H7 (cell line): ENCODE data around the gene FNDC3B. TPM values are rescaled to one million over a fixed set of nuclear protein-coding genes. Genes with fewer than 3 reads are reported as not detected.
"Not testable (repeated sequence)": the region's sequence is repeated elsewhere in the genome, so short reads cannot be mapped to it uniquely, and the experiment has no call there.

Source experiments
- DNase-seq: peaks from one replicate; pipeline ENCODE4 v3.0.0; 2012
- H3K27me3 ChIP-seq: 2 replicates; pipeline ENCODE4 v1.6.0; 2011; ENCODE audit warnings: mild to moderate bottlenecking, low read length; ENCODE audit not compliant: control insufficient read depth, insufficient read depth
- H3K36me3 ChIP-seq: replicated peaks from 2 replicates; pipeline ENCODE4 v1.5.1; 2011; ENCODE audit warnings: low read length; ENCODE audit not compliant: control insufficient read depth, insufficient read depth
- H3K4me3 ChIP-seq: 2 replicates; pipeline ENCODE4 v1.5.1; 2011; ENCODE audit warnings: low read depth, mild to moderate bottlenecking, control low read depth, low read length, moderate library complexity; ENCODE audit not compliant: insufficient read depth
- total RNA-seq: library from RNA; depleted of rRNA; stranded (reverse); fragments of >200 nt; shearing (Covaris generic); gene quantifications from 2 replicates; pipeline ENCODE4 v1.2.3, GENCODE V29; 2014; rRNA removed

Gene FNDC3B
- total RNA-seq = 24.2 and 28.7 TPM in 2 replicates

DNA sequence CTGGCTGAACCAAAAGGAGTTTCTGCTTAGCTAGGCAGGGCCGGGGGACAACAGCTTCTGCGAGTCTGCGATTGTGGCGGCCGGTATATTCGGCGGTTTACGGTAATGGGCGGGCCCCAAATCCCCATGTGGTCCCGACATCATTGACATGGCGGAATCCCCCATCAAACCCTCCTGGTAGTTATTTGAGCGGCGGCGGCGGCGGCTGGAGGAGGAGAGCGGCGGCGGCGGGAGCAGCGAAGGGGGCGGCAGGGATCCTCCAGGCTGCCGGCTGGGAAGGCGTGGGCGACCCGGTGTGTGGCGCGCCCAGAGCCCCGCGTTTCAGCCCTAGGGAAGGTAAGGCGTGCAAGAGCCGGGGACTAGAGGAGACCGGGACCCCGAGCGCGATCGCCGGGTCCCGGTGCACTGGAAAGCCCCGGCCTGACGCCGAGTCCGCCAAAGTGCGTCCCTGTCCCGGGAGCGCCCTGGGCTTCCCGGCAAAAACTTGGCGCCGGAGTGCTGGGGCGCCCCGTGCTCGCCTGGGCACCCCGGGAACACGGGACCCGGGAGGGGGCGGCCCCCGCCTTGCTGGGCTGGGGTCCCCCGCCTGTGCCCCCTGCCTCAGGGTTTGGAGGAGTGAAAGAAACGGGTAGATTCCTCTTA, at the start of gene FNDC3B:
FNDC3B (plus strand) TSS at position 143 of the 642 bp plus-strand sequence. CDS start 72,902 bp downstream, outside the sequence.
- Histone ChIP-seq H3K4me3 (peak within 1 kb of the TSS; percentile 97), H3K27me3 (no peaks in the 10 kb centered on the region), H3K36me3 (no peaks in the 10 kb centered on the region)
- peak; percentile 84 for DNase-seq

DNA sequence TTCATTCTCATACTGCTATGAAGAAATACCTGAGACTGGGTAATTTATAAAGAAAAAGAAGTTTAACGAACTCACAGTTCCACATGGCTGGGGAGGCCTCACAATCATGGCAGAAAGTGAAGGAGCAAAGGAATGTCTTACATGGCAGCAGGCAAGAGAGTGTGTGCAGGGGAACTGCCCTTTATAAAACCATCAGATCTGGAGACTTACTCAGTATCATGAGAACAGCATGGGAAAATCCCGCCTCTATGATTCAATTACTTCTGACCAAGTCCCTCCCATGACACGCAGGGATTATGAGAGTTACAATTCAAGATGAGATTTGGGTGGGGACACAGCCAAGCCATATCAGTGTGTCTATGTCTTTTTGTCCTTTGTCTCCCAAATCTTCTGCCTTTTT, 49.1 kb upstream of the FNDC3B start:
- H3K36me3 ChIP-seq, DNase-seq, H3K27me3 ChIP-seq, H3K4me3 ChIP-seq: not testable (repeated sequence)

DNA sequence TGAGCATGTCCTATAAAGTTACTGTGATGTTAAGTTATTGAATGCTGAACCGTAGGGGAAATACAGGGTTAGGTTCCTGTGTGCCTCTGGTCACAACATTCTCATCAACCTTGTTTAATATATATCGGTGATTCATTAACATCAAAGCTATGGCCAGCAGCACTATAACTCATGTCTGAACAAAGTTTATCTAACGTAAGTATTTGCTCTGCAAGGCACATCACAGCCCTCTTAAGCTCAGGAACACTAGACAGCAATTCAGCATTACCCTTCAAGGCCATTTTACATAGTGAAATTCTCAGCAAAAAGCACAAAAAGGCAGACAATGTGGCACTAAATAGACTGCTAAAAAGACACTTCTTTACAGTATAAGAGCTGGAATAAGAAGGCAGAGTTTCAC, 48.2 kb upstream of the FNDC3B start:
- no peak overlapping the region for H3K4me3 ChIP-seq
- H3K36me3 ChIP-seq = no peaks in the 10 kb centered on the region
- H3K27me3 ChIP-seq = no peaks in the 10 kb centered on the region
- DNase-seq = no peak

DNA sequence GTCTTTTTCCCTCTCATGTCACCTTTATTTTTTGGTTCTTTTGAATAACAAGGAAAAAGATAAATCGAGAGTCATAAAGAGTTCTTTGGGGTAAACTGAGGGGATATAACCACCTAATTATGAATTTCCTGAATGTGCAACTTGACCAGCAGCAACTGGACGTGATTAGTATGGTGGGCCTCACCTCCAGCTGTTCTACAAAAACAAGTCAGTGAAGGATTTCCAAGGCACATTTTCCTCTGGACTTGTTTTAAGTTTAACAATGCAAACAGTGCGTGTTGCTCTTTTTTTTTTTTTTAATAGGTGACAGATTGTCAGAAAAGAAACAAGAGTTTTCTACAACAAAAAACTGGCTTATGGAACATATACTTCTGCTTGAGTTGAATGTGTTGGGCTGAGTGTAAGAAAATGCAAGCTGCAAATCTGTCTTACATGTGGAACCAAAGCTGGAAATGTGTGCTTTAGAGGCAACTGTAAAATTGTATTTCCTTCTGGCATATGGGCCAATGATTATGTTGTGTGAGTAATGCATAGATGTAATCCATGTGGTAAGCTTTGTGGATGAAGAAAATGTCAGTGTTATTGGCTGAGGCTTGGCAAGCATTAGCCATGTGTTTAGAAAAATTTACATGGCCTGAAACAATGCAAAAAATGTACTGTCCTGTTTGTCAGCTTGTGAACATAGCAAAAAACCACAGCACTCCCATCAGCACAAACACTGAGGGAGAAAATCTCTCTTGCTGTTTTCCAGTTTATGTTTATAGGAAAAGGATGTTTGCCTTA, 44.5 kb upstream of the FNDC3B start:
- no peaks in the 10 kb centered on the region for H3K36me3 ChIP-seq
- DNase-seq = no peak

GRCh38 chr3:171995486-171995885, 43.9 kb upstream of the FNDC3B start:
- Histone ChIP-seq H3K4me3 (no peak overlapping the region), H3K27me3 (no peaks in the 10 kb centered on the region), H3K36me3 (no peaks in the 10 kb centered on the region)
- no peak for DNase-seq

More for the DNA sequence above, 44.5 kb upstream of the FNDC3B start:
- Histone ChIP-seq H3K27me3 (no peaks in the 10 kb centered on the region), H3K4me3 (no peak overlapping the region)

DNA sequence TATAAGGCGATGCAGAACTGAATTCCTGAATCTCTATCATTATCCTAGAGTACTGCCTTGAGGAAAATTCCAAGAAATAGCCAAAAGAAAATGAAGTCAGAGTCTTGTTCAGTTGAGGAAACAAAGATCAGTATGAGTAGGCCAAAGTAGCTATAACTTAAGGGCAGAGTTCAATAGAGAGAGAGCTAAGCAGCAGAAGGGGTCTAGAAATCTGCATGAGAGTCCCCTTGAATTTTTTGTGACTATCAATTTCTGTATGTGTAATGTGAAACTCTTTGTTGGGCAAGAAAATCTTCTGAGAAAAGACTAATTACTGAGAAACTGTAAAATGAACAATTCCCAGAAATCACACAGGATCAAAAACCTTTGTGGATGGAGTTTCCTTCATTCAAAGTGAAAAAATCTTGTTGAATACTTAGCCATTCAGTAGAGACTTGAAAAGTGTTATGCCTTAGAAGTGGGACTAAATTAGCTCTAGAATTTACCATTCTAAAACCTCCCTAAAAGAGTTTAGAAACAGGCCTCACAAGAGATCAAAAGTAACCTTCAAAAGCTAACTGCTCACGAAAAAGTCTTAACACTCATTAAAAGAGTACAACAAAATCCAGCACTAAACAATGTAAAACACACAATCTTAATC, 43.1 kb upstream of the FNDC3B start:
- no peak for DNase-seq
- no peaks in the 10 kb centered on the region for H3K27me3 ChIP-seq
- H3K4me3 ChIP-seq = no peak overlapping the region
- no peaks in the 10 kb centered on the region for H3K36me3 ChIP-seq

- not testable (repeated sequence) for H3K4me3 ChIP-seq, DNase-seq, H3K27me3 ChIP-seq, H3K36me3 ChIP-seq
Observed at GRCh38 chr3:171998731-171999130, 40.6 kb upstream of the FNDC3B start.

DNA sequence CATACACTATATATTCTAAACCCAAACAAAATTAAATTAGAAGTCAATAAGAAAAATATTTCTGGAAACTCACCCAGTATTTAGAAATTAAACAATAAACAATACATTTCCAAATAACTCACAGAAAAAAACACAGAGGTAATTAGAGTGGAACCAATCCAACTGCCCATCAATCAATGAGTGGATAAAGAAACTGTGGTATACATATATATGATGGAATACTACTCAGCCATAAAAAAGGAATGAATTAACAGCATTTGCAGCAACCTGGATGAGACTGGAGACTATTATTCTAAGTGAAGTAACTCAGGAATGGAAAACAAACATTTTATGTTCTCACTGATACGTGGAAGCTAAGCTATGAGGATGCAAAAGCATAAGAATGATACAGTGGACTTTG, 37.8 kb upstream of the FNDC3B start:
- H3K36me3 ChIP-seq, DNase-seq, H3K4me3 ChIP-seq, H3K27me3 ChIP-seq: not testable (repeated sequence)

DNA sequence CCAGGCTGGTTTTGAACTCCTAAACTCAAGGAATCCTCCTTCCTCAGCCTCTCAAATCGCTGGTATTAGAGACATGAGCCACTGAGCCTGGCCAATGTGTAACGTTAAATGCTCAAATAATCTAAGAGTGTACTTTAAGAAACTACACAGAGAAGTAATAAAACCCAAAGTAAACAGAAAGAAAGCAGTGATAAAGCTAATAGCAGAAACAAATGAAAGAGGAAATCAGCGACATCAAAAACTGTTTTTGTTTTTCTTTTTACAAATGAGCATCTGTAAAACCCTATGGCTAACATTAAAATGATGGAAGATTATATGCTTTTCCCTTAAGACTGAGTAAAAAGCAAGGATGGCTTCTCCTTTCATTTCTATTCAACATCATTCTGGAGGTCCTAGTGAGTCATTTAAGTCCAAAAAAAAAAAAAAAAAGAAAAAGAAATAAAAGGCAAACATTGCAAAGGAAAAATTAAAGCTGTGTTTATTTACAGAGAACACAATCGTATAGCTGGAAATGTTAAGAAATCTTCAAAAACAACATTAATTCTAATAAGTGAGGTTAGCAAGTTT, 36.8 kb upstream of the FNDC3B start:
- Histone ChIP-seq H3K36me3 (no peaks in the 10 kb centered on the region), H3K27me3 (no peaks in the 10 kb centered on the region), H3K4me3 (no peak overlapping the region)
- DNase-seq = no peak

DNA sequence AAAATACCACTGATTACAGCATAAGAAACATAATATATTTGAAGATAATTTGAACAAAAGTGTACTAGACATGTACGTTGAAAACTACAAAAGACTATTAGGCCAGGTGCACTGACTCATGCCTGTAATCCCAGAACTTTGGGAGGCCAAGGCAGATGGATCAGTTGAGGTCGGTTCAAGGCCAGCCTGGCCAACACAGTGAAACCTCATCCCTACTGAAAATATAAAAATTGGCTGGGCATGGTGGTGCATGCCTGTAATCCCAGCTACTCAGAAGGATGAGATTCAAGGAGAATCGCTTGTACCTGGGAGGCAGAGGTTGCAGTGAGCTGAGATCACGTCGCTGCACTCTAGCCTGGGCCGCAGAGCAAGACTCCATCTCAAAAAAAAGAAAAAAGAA, 36.2 kb upstream of the FNDC3B start:
- H3K36me3 ChIP-seq = no peaks in the 10 kb centered on the region
- DNase-seq = no peak
- H3K4me3 ChIP-seq = no peak overlapping the region
- H3K27me3 ChIP-seq = no peaks in the 10 kb centered on the region

DNA sequence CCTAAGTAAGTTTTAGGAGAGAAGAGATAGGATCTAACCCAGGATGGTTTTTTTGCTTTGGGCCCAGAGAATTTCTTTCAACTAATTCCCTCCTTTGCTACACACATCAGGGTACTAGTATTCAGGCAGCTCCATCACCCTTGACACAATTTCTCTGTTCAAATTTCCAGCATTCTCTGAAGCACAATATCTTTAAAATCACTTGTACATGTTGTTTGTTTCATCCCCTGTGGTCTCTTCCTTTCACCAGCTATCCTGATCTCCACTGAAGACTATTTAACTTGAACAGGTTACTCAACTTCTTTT, 32.4 kb upstream of the FNDC3B start:
- Histone ChIP-seq H3K4me3 (no peak overlapping the region), H3K36me3 (no peaks in the 10 kb centered on the region), H3K27me3 (no peaks in the 10 kb centered on the region)
- no peak for DNase-seq

DNA sequence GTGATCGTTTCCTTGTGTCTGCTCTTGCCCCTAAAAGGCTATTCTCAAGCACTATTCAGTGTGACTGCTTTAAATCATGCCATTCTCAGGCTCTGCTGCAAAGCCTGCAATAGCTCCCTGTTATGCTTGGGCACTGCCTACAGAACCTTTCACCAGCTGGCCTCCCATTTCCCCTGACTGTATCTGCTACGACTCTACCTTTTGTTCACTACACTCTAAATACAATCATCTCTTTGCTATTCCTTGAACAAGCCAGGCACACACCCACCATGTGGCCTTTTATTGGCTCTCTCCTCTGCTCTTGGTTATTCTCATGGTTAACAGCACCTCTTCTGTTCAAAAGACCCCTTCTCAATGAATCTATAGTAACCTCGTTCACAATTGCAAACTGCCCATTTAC, 29.6 kb upstream of the FNDC3B start:
- Histone ChIP-seq H3K27me3 (no peaks in the 10 kb centered on the region), H3K36me3 (no peaks in the 10 kb centered on the region), H3K4me3 (no peak overlapping the region)
- peak; percentile 7 for DNase-seq

- DNase-seq = no peak
- Histone ChIP-seq H3K4me3 (no peak overlapping the region), H3K27me3 (no peaks in the 10 kb centered on the region), H3K36me3 (no peaks in the 10 kb centered on the region)
Observed at GRCh38 chr3:172012775-172013174, 26.6 kb upstream of the FNDC3B start.

DNA sequence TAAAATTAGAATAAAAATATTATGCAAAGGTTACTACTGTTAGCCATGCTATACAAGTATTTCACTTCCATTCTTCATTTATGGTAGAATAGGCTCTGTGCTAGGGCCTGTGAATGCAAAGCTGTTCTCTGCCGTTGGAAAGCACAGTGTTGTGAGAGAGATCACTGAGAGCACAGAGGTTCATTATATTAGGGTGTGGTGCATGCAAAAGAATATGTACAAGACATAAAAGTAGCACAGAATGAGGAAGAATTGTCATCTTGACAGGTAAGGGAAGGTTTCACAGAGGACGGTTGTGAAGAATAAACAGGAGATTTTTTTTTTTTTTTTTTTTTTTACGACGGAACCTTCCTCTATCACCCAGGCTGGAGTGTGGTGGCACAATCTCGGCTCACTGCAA, 25.2 kb upstream of the FNDC3B start:
- H3K27me3 ChIP-seq = no peaks in the 10 kb centered on the region
- H3K4me3 ChIP-seq = no peak overlapping the region
- no peaks in the 10 kb centered on the region for H3K36me3 ChIP-seq
- no peak for DNase-seq

DNA sequence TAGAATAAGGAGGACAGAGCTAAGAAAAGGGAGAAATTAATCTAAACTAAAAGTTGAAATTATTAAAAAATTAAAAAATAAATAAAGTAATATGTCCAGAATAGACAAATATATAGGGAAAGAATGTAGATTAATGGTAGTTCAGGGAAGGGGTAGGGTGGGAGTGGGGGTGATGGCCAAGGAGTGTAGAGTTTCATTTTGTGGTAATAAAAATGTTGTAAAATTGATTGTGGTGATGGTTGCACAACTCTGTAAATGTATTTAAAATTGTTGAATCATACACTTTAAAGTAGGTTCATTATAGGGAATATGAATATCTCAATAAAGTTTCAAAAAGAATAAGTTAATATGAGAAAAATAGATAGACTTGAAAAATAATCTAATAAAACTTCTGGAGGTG, 21.0 kb upstream of the FNDC3B start:
- Histone ChIP-seq H3K4me3 (no peak overlapping the region), H3K27me3 (no peaks in the 10 kb centered on the region), H3K36me3 (no peaks in the 10 kb centered on the region)
- DNase-seq = no peak
